Skeletal muscle satellite cell (primary cell): ENCODE data around the gene KREMEN2.

Source experiments
- H3K27me3 ChIP-seq: 2 replicates; pipeline ENCODE4 v1.7.0; 2013; ENCODE audit warnings: low read length; ENCODE audit not compliant: control insufficient read depth, insufficient read depth
- H3K36me3 ChIP-seq: 2 replicates; pipeline ENCODE4 v1.7.0; 2013; ENCODE audit warnings: mild to moderate bottlenecking, control low read depth, low read length; ENCODE audit not compliant: insufficient read depth
- H3K4me1 ChIP-seq: 2 replicates; pipeline ENCODE4 v1.7.0; 2013; ENCODE audit warnings: low read length; ENCODE audit not compliant: control insufficient read depth, insufficient read depth
- H3K4me2 ChIP-seq: 2 replicates; pipeline ENCODE4 v1.7.0; 2013; ENCODE audit warnings: mild to moderate bottlenecking, low read length
- H3K4me3 ChIP-seq: 2 replicates; pipeline ENCODE4 v1.7.0; 2013; ENCODE audit warnings: low read length
- H3K9ac ChIP-seq: 2 replicates; pipeline ENCODE4 v1.7.0; 2013; ENCODE audit warnings: mild to moderate bottlenecking, low read depth, low read length, moderate library complexity
- H3K9me3 ChIP-seq: replicated peaks from 2 replicates; pipeline ENCODE4 v1.7.0; 2013; ENCODE audit warnings: mild to moderate bottlenecking, control low read depth, low read length

Gene KREMEN2

GRCh38 chr16:2975161-2975795, 11.2 kb downstream of the KREMEN2 start:
- no peak overlapping the region for H3K4me3 ChIP-seq
- no peak overlapping the region for H3K4me2 ChIP-seq
- H3K9me3 ChIP-seq, result no peaks in the 10 kb centered on the region
- no peaks in the 10 kb centered on the region for H3K36me3 ChIP-seq
- H3K9ac ChIP-seq, result no peak overlapping the region
- peaks cover 16% of the 10 kb centered on the region for H3K4me1 ChIP-seq
- H3K27me3 ChIP-seq, result no peaks in the 10 kb centered on the region

GRCh38 chr16:2976201-2976600, 12.1 kb downstream of the KREMEN2 start:
- no peaks in the 10 kb centered on the region for H3K27me3 ChIP-seq
- no peak overlapping the region for H3K4me2 ChIP-seq
- H3K4me1 ChIP-seq, result peaks cover 13% of the 10 kb centered on the region
- no peak overlapping the region for H3K4me3 ChIP-seq
- H3K9me3 ChIP-seq, result no peaks in the 10 kb centered on the region
- H3K9ac ChIP-seq, result no peak overlapping the region
- no peaks in the 10 kb centered on the region for H3K36me3 ChIP-seq

GRCh38 chr16:2976673-2977072, 12.6 kb downstream of the KREMEN2 start:
- H3K9ac ChIP-seq, result no peak overlapping the region
- H3K4me2 ChIP-seq, result no peak overlapping the region
- H3K36me3 ChIP-seq, result no peaks in the 10 kb centered on the region
- no peaks in the 10 kb centered on the region for H3K9me3 ChIP-seq
- no peak overlapping the region for H3K4me3 ChIP-seq
- no peaks in the 10 kb centered on the region for H3K27me3 ChIP-seq
- peaks cover 12% of the 10 kb centered on the region for H3K4me1 ChIP-seq

- H3K9me3 ChIP-seq, result no peaks in the 10 kb centered on the region
These were observed 13.4 kb downstream of the KREMEN2 start for GRCh38 chr16:2977440-2977839.

GRCh38 chr16:2979669-2980226, 15.7 kb downstream of the KREMEN2 start:
- H3K9me3 ChIP-seq, result no peaks in the 10 kb centered on the region
- peaks cover 17% of the 10 kb centered on the region for H3K4me1 ChIP-seq
- H3K4me2 ChIP-seq, result peak overlapping the region; percentile 96
- H3K9ac ChIP-seq, result peak overlapping the region; percentile 97
- H3K4me3 ChIP-seq, result peak overlapping the region; percentile 83
- no peaks in the 10 kb centered on the region for H3K36me3 ChIP-seq
- no peaks in the 10 kb centered on the region for H3K27me3 ChIP-seq

More at GRCh38 chr16:2977440-2977839, 13.4 kb downstream of the KREMEN2 start:
- H3K9ac ChIP-seq, result no peak overlapping the region
- no peaks in the 10 kb centered on the region for H3K36me3 ChIP-seq
- H3K4me3 ChIP-seq, result no peak overlapping the region
- no peaks in the 10 kb centered on the region for H3K27me3 ChIP-seq
- H3K4me2 ChIP-seq, result no peak overlapping the region
- H3K4me1 ChIP-seq, result peaks cover 12% of the 10 kb centered on the region

- Histone ChIP-seq H3K9ac (peak within 1 kb of the TSS; percentile 97), H3K9me3 (no peaks in the 10 kb centered on the region), H3K4me1 (peaks cover 21% of the 10 kb centered on the region), H3K36me3 (no peaks in the 10 kb centered on the region), H3K27me3 (no peaks in the 10 kb centered on the region), H3K4me3 (peak within 1 kb of the TSS; percentile 83), H3K4me2 (peak within 1 kb of the TSS; percentile 96)
These were observed 16.4 kb downstream of the KREMEN2 start, which contains the start of gene PKMYT1 for GRCh38 chr16:2980227-2981176. PKMYT1 (minus strand) TSS chr16:2980446; CDS start chr16:2979657, 789 bp downstream.

GRCh38 chr16:2981177-2981898, 17.3 kb downstream of the KREMEN2 start:
- no peaks in the 10 kb centered on the region for H3K36me3 ChIP-seq
- H3K9me3 ChIP-seq, result no peaks in the 10 kb centered on the region
- no peaks in the 10 kb centered on the region for H3K27me3 ChIP-seq
- H3K4me1 ChIP-seq, result peaks cover 26% of the 10 kb centered on the region
- H3K9ac ChIP-seq, result peak overlapping the region; percentile 97
- peak overlapping the region; percentile 83 for H3K4me3 ChIP-seq
- peak overlapping the region; percentile 96 for H3K4me2 ChIP-seq

GRCh38 chr16:2981899-2982250, 17.8 kb downstream of the KREMEN2 start:
- H3K27me3 ChIP-seq, result no peaks in the 10 kb centered on the region
- H3K9me3 ChIP-seq, result no peaks in the 10 kb centered on the region
- H3K4me3 ChIP-seq, result no peak overlapping the region
- peaks cover 26% of the 10 kb centered on the region for H3K4me1 ChIP-seq
- H3K9ac ChIP-seq, result no peak overlapping the region
- no peaks in the 10 kb centered on the region for H3K36me3 ChIP-seq
- H3K4me2 ChIP-seq, result no peak overlapping the region

GRCh38 chr16:2982402-2982801, 18.3 kb downstream of the KREMEN2 start:
- Histone ChIP-seq H3K4me3 (no peak overlapping the region), H3K27me3 (no peaks in the 10 kb centered on the region), H3K4me2 (no peak overlapping the region), H3K9ac (no peak overlapping the region), H3K36me3 (no peaks in the 10 kb centered on the region), H3K4me1 (peaks cover 26% of the 10 kb centered on the region), H3K9me3 (no peaks in the 10 kb centered on the region)

- Histone ChIP-seq H3K4me2 (peak overlapping the region; percentile 79), H3K4me1 (peaks cover 26% of the 10 kb centered on the region), H3K4me3 (peak overlapping the region; percentile 60), H3K9ac (peak overlapping the region; percentile 65), H3K9me3 (no peaks in the 10 kb centered on the region), H3K27me3 (no peaks in the 10 kb centered on the region), H3K36me3 (no peaks in the 10 kb centered on the region)
These were observed 19.6 kb downstream of the KREMEN2 start for GRCh38 chr16:2983706-2984136.

- Histone ChIP-seq H3K27me3 (no peaks in the 10 kb centered on the region), H3K4me3 (no peak overlapping the region), H3K4me2 (no peak overlapping the region), H3K9ac (no peak overlapping the region), H3K36me3 (no peaks in the 10 kb centered on the region), H3K9me3 (no peaks in the 10 kb centered on the region), H3K4me1 (peaks cover 19% of the 10 kb centered on the region)
These were observed 21.4 kb downstream of the KREMEN2 start for GRCh38 chr16:2985462-2985861.
